WTC11 (cell line): ENCODE results near the gene PRKCSH.

ENCODE experiments used
- CREM ChIP-seq: sonication (generic); formaldehyde crosslinking; IDR thresholded peaks from 2 replicates; pipeline ENCODE4 v1.8.1; 2022; ENCODE audit warnings: mild to moderate bottlenecking, missing genetic modification reagents, moderate library complexity
- MXD4 ChIP-seq: fragments of 250-450 bp; sonication (Bioruptor Pico); IDR thresholded peaks from 2 replicates; pipeline ENCODE4 v1.8.0; 2021; ENCODE audit warnings: mild to moderate bottlenecking, moderate library complexity, borderline replicate concordance
- NR3C1 ChIP-seq: sonication (generic); formaldehyde crosslinking; conservative IDR thresholded peaks from 2 replicates; pipeline ENCODE4 v1.8.1; 2023; ENCODE audit warnings: low read depth, mild to moderate bottlenecking, missing genetic modification reagents
- RELA ChIP-seq: sonication (generic); formaldehyde crosslinking; IDR thresholded peaks from 2 replicates; pipeline ENCODE4 v1.8.1; 2022; ENCODE audit warnings: missing genetic modification reagents, mild to moderate bottlenecking, borderline replicate concordance
- SMAD3 ChIP-seq: sonication (generic); formaldehyde crosslinking; IDR thresholded peaks from 2 replicates; pipeline ENCODE4 v1.8.0; 2022; ENCODE audit warnings: missing genetic modification reagents, mild to moderate bottlenecking, borderline replicate concordance
- SP1 ChIP-seq: sonication (generic); formaldehyde crosslinking; conservative IDR thresholded peaks from 2 replicates; pipeline ENCODE4 v1.8.1; 2022; ENCODE audit warnings: missing genetic modification reagents
- TEAD4 ChIP-seq: sonication (generic); formaldehyde crosslinking; IDR thresholded peaks from 2 replicates; pipeline ENCODE4 v1.8.0; 2022; ENCODE audit warnings: mild to moderate bottlenecking, missing genetic modification reagents
- ZNF121 ChIP-seq: sonication (generic); formaldehyde crosslinking; IDR thresholded peaks from 2 replicates; pipeline ENCODE4 v1.8.0; 2023; ENCODE audit warnings: missing genetic modification reagents
- ZNF416 ChIP-seq: fragments of 250-450 bp; sonication (Bioruptor Pico); IDR thresholded peaks from 2 replicates; pipeline ENCODE4 v1.9.0; 2021; ENCODE audit warnings: mild to moderate bottlenecking, inconsistent platforms
- TF ChIP-seq, protein P1 (sequence below): fragments of 200-600 bp; IDR thresholded peaks from 2 replicates; pipeline ENCODE4 v1.8.0; 2022; ENCODE audit warnings: antibody characterized with exemption
- TF ChIP-seq, protein P2 (sequence below): sonication (generic); formaldehyde crosslinking; IDR thresholded peaks from 2 replicates; pipeline ENCODE4 v1.8.1; 2022; ENCODE audit warnings: low read depth, missing genetic modification reagents, borderline replicate concordance
- TF ChIP-seq, protein P3 (sequence below): fragments of 250-450 bp; sonication (Bioruptor Pico); conservative IDR thresholded peaks from 2 replicates; pipeline ENCODE4 v1.9.0; 2021; ENCODE audit warnings: mild to moderate bottlenecking
- TF ChIP-seq, protein P4 (sequence below): sonication (generic); formaldehyde crosslinking; IDR thresholded peaks from 2 replicates; pipeline ENCODE4 v1.8.1; 2023; ENCODE audit warnings: mild to moderate bottlenecking, missing genetic modification reagents, moderate library complexity
- TF ChIP-seq, protein P5 (sequence below): sonication (generic); formaldehyde crosslinking; IDR thresholded peaks from 2 replicates; pipeline ENCODE4 v1.8.0; 2022; ENCODE audit warnings: missing genetic modification reagents

DNA sequence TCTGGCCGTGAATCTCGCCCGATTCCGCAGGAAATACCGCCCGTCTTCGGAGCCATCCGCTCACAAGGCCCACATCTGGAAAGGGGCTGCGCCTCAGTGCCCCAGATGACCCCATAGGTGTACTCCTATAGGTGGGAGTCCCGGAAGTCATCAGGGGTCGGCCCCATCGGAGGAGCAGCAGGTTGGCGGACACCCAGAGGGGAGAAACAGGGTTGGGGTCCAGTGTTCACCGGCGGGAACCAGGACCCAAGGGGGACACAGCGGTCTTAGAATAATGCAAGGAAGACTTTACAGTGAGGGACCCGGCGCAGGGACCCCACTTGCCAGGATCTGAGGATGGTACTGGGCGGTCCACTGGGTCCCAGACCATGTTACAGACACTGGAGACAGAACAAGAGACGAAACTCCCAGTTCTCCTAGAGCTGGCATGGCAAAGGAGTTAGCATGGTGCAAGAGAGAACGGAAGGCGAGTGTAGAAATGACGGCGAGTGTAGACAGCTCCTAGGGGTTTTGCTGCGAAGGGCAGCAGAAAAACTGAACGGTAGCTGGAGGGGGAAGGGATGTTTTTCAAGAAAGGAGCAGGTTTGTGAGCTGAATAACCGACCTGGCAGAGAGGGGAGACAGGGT is 12.2 kb upstream of the PRKCSH start:
- TF ChIP-seq, protein P1, sequence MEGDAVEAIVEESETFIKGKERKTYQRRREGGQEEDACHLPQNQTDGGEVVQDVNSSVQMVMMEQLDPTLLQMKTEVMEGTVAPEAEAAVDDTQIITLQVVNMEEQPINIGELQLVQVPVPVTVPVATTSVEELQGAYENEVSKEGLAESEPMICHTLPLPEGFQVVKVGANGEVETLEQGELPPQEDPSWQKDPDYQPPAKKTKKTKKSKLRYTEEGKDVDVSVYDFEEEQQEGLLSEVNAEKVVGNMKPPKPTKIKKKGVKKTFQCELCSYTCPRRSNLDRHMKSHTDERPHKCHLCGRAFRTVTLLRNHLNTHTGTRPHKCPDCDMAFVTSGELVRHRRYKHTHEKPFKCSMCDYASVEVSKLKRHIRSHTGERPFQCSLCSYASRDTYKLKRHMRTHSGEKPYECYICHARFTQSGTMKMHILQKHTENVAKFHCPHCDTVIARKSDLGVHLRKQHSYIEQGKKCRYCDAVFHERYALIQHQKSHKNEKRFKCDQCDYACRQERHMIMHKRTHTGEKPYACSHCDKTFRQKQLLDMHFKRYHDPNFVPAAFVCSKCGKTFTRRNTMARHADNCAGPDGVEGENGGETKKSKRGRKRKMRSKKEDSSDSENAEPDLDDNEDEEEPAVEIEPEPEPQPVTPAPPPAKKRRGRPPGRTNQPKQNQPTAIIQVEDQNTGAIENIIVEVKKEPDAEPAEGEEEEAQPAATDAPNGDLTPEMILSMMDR: no peak
- TF ChIP-seq SP1 (CRISPR knock-in tag) (no peak), MXD4 (CRISPR knock-in tag) (no peak), CREM (CRISPR knock-in tag) (no peak), RELA (CRISPR knock-in tag) (no peak), NR3C1 (CRISPR knock-in tag) (no peak), ZNF121 (CRISPR knock-in tag) (no peak), SMAD3 (CRISPR knock-in tag) (no peak), ZNF416 (CRISPR knock-in tag) (no peak), TEAD4 (CRISPR knock-in tag) (no peak)
- TF ChIP-seq, protein P2, sequence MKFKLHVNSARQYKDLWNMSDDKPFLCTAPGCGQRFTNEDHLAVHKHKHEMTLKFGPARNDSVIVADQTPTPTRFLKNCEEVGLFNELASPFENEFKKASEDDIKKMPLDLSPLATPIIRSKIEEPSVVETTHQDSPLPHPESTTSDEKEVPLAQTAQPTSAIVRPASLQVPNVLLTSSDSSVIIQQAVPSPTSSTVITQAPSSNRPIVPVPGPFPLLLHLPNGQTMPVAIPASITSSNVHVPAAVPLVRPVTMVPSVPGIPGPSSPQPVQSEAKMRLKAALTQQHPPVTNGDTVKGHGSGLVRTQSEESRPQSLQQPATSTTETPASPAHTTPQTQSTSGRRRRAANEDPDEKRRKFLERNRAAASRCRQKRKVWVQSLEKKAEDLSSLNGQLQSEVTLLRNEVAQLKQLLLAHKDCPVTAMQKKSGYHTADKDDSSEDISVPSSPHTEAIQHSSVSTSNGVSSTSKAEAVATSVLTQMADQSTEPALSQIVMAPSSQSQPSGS (CRISPR knock-in tag): no peak
- TF ChIP-seq, protein P3, sequence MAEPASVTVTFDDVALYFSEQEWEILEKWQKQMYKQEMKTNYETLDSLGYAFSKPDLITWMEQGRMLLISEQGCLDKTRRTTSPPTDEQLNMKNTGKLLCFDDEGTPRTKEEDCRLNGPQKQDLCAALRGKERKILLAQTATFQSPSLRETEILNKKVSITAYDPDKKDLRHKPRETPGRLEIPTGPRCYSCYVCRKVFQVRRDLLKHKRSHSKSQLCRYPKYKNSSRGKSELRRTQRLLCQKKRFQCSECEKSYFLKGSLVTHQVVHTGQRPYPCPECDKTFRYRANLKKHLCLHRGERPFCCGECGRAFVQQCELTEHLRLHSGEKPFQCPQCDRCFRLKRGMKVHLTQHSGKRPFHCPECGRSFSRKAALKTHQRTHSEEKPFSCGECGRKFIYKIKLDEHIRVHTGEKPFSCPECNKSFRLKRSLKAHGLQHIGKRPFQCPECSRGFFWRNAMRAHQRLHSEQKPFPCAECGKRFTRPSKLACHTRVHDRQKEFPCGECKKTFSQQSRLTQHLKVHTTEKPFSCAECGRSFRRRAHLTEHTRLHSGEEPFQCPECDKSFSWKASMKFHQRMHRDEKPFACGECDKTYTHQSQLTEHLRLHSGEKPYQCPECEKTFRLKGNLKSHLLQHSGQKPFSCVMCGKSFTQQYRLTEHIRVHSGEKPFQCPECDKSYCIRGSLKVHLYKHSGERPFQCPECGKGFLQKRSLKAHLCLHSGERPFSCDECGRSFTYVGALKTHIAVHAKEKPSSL: no peak
- TF ChIP-seq, protein P4, sequence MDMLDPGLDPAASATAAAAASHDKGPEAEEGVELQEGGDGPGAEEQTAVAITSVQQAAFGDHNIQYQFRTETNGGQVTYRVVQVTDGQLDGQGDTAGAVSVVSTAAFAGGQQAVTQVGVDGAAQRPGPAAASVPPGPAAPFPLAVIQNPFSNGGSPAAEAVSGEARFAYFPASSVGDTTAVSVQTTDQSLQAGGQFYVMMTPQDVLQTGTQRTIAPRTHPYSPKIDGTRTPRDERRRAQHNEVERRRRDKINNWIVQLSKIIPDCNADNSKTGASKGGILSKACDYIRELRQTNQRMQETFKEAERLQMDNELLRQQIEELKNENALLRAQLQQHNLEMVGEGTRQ (CRISPR knock-in tag): no peak
- TF ChIP-seq, protein P5, sequence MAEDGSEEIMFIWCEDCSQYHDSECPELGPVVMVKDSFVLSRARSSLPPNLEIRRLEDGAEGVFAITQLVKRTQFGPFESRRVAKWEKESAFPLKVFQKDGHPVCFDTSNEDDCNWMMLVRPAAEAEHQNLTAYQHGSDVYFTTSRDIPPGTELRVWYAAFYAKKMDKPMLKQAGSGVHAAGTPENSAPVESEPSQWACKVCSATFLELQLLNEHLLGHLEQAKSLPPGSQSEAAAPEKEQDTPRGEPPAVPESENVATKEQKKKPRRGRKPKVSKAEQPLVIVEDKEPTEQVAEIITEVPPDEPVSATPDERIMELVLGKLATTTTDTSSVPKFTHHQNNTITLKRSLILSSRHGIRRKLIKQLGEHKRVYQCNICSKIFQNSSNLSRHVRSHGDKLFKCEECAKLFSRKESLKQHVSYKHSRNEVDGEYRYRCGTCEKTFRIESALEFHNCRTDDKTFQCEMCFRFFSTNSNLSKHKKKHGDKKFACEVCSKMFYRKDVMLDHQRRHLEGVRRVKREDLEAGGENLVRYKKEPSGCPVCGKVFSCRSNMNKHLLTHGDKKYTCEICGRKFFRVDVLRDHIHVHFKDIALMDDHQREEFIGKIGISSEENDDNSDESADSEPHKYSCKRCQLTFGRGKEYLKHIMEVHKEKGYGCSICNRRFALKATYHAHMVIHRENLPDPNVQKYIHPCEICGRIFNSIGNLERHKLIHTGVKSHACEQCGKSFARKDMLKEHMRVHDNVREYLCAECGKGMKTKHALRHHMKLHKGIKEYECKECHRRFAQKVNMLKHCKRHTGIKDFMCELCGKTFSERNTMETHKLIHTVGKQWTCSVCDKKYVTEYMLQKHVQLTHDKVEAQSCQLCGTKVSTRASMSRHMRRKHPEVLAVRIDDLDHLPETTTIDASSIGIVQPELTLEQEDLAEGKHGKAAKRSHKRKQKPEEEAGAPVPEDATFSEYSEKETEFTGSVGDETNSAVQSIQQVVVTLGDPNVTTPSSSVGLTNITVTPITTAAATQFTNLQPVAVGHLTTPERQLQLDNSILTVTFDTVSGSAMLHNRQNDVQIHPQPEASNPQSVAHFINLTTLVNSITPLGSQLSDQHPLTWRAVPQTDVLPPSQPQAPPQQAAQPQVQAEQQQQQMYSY (CRISPR knock-in tag): no peak
